Spleen (tissue), 11 donors: ENCODE data around the gene PHLDB2. TPM values are rescaled to one million over a fixed set of nuclear protein-coding genes. Genes with fewer than 3 reads are reported as not detected.

Experiments
- DNase-seq: peaks from one replicate; pipeline ENCODE4 v3.0.0-alpha.2; 2020
- H3K27ac ChIP-seq, 8 donors: fragments of 200-600 bp; sonication (generic) in 7 of 8; 1 replicate in 4 of 8; 2 replicates in 4 of 8; pipeline versions ENCODE4 v1.5.0 to v1.8.0; 2016 to 2021; ENCODE audit warnings: inconsistent platforms in 4 of 8, mild to moderate bottlenecking in 4 of 8, moderate library complexity in 1 of 8
- H3K27me3 ChIP-seq, 7 donors: fragments of 200-600 bp; sonication (generic) in 6 of 7; replicated peaks in 1 of 7; 1 replicate in 4 of 7; 2 replicates in 3 of 7; pipeline versions ENCODE4 v1.5.0 to v1.8.0; 2016 to 2021; ENCODE audit warnings: inconsistent platforms in 3 of 7, mild to moderate bottlenecking in 1 of 7
- H3K36me3 ChIP-seq, 6 donors: fragments of 200-600 bp; sonication (generic) in 5 of 6; 1 replicate in 4 of 6; 2 replicates in 2 of 6; pipeline versions ENCODE4 v1.5.0 to v1.8.0; 2016 to 2021; ENCODE audit warnings: inconsistent platforms in 2 of 6
- H3K4me1 ChIP-seq, 6 donors: fragments of 200-600 bp; sonication (generic) in 5 of 6; 1 replicate in 3 of 6; 2 replicates in 3 of 6; pipeline versions ENCODE4 v1.5.0 to v1.8.0; 2016 to 2021; ENCODE audit warnings: inconsistent platforms in 3 of 6
- H3K4me3 ChIP-seq, 8 donors: fragments of 200-600 bp; sonication (generic) in 7 of 8; 1 replicate in 4 of 8; 2 replicates in 4 of 8; pipeline versions ENCODE4 v1.5.0 to v1.8.0; 2016 to 2021; ENCODE audit warnings: inconsistent platforms in 4 of 8, mild to moderate bottlenecking in 4 of 8, moderate library complexity in 2 of 8
- H3K9me3 ChIP-seq, 8 donors: fragments of 200-600 bp; sonication (generic) in 7 of 8; 1 replicate in 4 of 8; 2 replicates in 4 of 8; pipeline versions ENCODE4 v1.5.0 to v1.8.0; 2016 to 2021; ENCODE audit warnings: inconsistent platforms in 4 of 8
- POLR2A ChIP-seq, 3 donors: fragments of 450-650 bp; IDR thresholded peaks; one replicate each; pipeline ENCODE4 v1.5.1; 2017; ENCODE audit warnings: antibody characterized with exemption in 3 of 3, mild to moderate bottlenecking in 1 of 3
- POLR2AphosphoS5 ChIP-seq, 3 donors: sonication (generic); formaldehyde crosslinking; IDR thresholded peaks; one replicate each; pipeline ENCODE4 v1.5.1; 2017; ENCODE audit warnings: antibody characterized with exemption in 3 of 3
- WGBS, 5 donors: extraction: QIAGEN DNeasy Blood & Tissue Kit in 3 of 5; methylation state at CpG; one replicate each; pipeline versions ENCODE4 v1.1.5 to v1.1.7; 2013 to 2018; 5-methylcytosine and 5-hydroxymethylcytosine counted together
- intact Hi-C: fragments of 100-400 bp; cut with DNase I; formaldehyde crosslinking; loops from one replicate; pipeline ENCODE4 v1.15.0; 2023; ENCODE audit warnings: low total_unique reads
- polyA plus RNA-seq, 3 donors: library from polyadenylated mRNA; stranded (reverse); fragments of 200-250 nt; gene quantifications; one replicate each; pipeline ENCODE4 v1.2.1, GENCODE V29; 2013
- total RNA-seq, 7 donors: library from RNA; depleted of rRNA in 3 of 7; stranded (reverse); fragments of >200 nt in 3 of 7; fragmentation: NEBNext Ultra II Directional in 4 of 7; extraction: Animal tissue kit (Norgen Biotek cat#: 25700) in 4 of 7; gene quantifications; one replicate each; pipeline versions ENCODE4 v1.1.0 to v1.2.1, GENCODE V29; 2016 to 2021
- TF ChIP-seq, protein P1 (sequence below), 11 experiments: fragments of 200-600 bp in 7 of 11; fragments of 450-650 bp in 4 of 11; sonication (generic) in 4 of 11; IDR thresholded peaks in 8 of 11; conservative IDR thresholded peaks in 3 of 11; 1 replicate in 7 of 11; 2 replicates in 4 of 11; pipeline versions ENCODE4 v1.4.0 to v1.8.0; 2016 to 2021; ENCODE audit warnings: antibody characterized with exemption in 11 of 11, inconsistent platforms in 4 of 11, mild to moderate bottlenecking in 1 of 11
- donor health status: healthy with polysubstance abuse.
- donor health status: DM: no; HTN: no; CAD: no; lungs with moderate emphysema.
- donor health status: DM: no; HTN: no; CAD: no.
- donor health status: Bipolar disorder and iron deficiency.
- donor health status: healthy.
- donor health status: DM: no; HTN: no; CAD: no.
- donor health status: DM: yes; HTN: yes; CAD: no.

Gene PHLDB2
- total and polyA plus RNA-seq, 10 donors: 4.7 to 78.6 (median 42.3) TPM

GRCh38 chr3:111882194-111882593 lies 23.1 kb downstream of the PHLDB2 start:
- intact Hi-C loops: no loop called here
- Histone ChIP-seq H3K4me1 (peaks cover 0 to 7% (median 0%) of the 10 kb centered on the region in 6 donors), H3K9me3 (peaks cover 0 to 14% (median 9%) of the 10 kb centered on the region in 8 donors), H3K27ac (no peak overlapping the region), H3K4me3 (no peak overlapping the region), H3K27me3 (no peaks in the 10 kb centered on the region), H3K36me3 (peaks cover 0 to 21% (median 0%) of the 10 kb centered on the region in 6 donors)
- 88 to 94% (median 91%) methylated on average over 2 of the region's 2 CpGs for WGBS, 5 donors
- DNase-seq: no peak
- TF ChIP-seq POLR2A (IDR thresholded peaks at IDR 0.05): no peak
- no peak for TF ChIP-seq POLR2AphosphoS5 (IDR thresholded peaks at IDR 0.05)
- TF ChIP-seq, protein P1, sequence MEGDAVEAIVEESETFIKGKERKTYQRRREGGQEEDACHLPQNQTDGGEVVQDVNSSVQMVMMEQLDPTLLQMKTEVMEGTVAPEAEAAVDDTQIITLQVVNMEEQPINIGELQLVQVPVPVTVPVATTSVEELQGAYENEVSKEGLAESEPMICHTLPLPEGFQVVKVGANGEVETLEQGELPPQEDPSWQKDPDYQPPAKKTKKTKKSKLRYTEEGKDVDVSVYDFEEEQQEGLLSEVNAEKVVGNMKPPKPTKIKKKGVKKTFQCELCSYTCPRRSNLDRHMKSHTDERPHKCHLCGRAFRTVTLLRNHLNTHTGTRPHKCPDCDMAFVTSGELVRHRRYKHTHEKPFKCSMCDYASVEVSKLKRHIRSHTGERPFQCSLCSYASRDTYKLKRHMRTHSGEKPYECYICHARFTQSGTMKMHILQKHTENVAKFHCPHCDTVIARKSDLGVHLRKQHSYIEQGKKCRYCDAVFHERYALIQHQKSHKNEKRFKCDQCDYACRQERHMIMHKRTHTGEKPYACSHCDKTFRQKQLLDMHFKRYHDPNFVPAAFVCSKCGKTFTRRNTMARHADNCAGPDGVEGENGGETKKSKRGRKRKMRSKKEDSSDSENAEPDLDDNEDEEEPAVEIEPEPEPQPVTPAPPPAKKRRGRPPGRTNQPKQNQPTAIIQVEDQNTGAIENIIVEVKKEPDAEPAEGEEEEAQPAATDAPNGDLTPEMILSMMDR (IDR thresholded peaks at IDR 0.05 in 8 of 11, conservative IDR thresholded peaks at IDR 0.05 in 3 of 11): no peak

DNA sequence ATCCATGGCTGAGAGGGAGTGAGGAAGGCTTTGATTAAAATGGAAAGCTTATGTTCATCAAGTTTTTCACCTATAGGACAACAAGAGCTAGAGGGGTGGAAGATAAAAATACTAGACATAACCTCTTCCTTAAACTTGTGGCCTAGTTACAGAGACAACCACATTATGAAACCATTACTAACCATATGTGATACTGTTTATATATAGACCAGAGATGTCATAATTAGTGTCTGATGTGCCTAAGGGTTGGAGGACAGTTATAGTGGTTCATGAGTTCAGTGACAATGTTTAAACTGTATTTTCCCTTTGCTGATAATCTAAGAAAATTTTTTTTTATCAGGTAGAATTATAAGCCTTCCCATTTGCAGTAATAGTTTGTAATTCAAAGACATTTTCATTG lies 23.7 kb downstream of the PHLDB2 start:
- peaks cover 0 to 14% (median 9%) of the 10 kb centered on the region in 8 donors for H3K9me3 ChIP-seq
- H3K27me3 ChIP-seq: no peaks in the 10 kb centered on the region
- H3K36me3 ChIP-seq: peaks cover 0 to 21% (median 0%) of the 10 kb centered on the region in 6 donors
- H3K27ac ChIP-seq: no peak overlapping the region
- H3K4me3 ChIP-seq: no peak overlapping the region
- TF ChIP-seq POLR2AphosphoS5 (IDR thresholded peaks at IDR 0.05) (no peak), POLR2A (IDR thresholded peaks at IDR 0.05) (no peak)
- TF ChIP-seq, protein P1 (IDR thresholded peaks at IDR 0.05 in 8 of 11, conservative IDR thresholded peaks at IDR 0.05 in 3 of 11): no peak
- intact Hi-C loops: no loop called here
- peaks cover 0 to 7% (median 0%) of the 10 kb centered on the region in 6 donors for H3K4me1 ChIP-seq
- DNase-seq: no peak

- Histone ChIP-seq H3K27ac (peak overlapping the region in 1 of 8 donors; percentile 2), H3K27me3 (no peaks in the 10 kb centered on the region), H3K4me1 (peaks cover 0 to 7% (median 0%) of the 10 kb centered on the region in 6 donors), H3K36me3 (peaks cover 0 to 21% (median 0%) of the 10 kb centered on the region in 6 donors), H3K9me3 (peaks cover 0 to 14% (median 9%) of the 10 kb centered on the region in 8 donors), H3K4me3 (no peak overlapping the region)
- DNase-seq: no peak
- intact Hi-C loops: no loop called here
- TF ChIP-seq, protein P1 (IDR thresholded peaks at IDR 0.05 in 8 of 11, conservative IDR thresholded peaks at IDR 0.05 in 3 of 11): no peak
- TF ChIP-seq POLR2AphosphoS5 (IDR thresholded peaks at IDR 0.05): no peak
- no peak for TF ChIP-seq POLR2A (IDR thresholded peaks at IDR 0.05)
- WGBS, 5 donors: 91 to 94% (median 93%) methylated on average over 11 of the region's 11 CpGs
Observed at GRCh38 chr3:111884411-111885018, 25.4 kb downstream of the PHLDB2 start.

GRCh38 chr3:111885578-111885977 lies 26.5 kb downstream of the PHLDB2 start:
- Histone ChIP-seq H3K27me3 (no peaks in the 10 kb centered on the region), H3K4me1 (no peaks in the 10 kb centered on the region), H3K36me3 (peaks cover 0 to 21% (median 0%) of the 10 kb centered on the region in 6 donors), H3K27ac (no peak overlapping the region), H3K4me3 (no peak overlapping the region), H3K9me3 (peaks cover 0 to 8% (median 7%) of the 10 kb centered on the region in 8 donors)
- WGBS, 5 donors: 88 to 93% (median 91%) methylated on average over 2 of the region's 2 CpGs
- TF ChIP-seq POLR2A (IDR thresholded peaks at IDR 0.05) (no peak), POLR2AphosphoS5 (IDR thresholded peaks at IDR 0.05) (no peak)
- TF ChIP-seq, protein P1 (IDR thresholded peaks at IDR 0.05 in 8 of 11, conservative IDR thresholded peaks at IDR 0.05 in 3 of 11): no peak
- DNase-seq: no peak
- intact Hi-C loops: no loop called here
